ENCODE measurements around the gene RAB22A.
"Not testable (repeated sequence)": the region's sequence is repeated elsewhere in the genome, so short reads cannot be mapped to it uniquely, and the experiment has no call there.

The RAB22A gene

GRCh38 chr20:58366866-58367265 lies 57.4 kb downstream of the RAB22A start:
- no peak for TF ChIP-seq CTCF (IDR thresholded peaks at IDR 0.05; ENCODE audit: unreplicated experiment in 3 of 3)
- no peaks in the 10 kb centered on the region for H3K27me3 Mint-ChIP-seq (ENCODE audit: low read depth)
- H3K9me3 Mint-ChIP-seq: no peaks in the 10 kb centered on the region

DNA sequence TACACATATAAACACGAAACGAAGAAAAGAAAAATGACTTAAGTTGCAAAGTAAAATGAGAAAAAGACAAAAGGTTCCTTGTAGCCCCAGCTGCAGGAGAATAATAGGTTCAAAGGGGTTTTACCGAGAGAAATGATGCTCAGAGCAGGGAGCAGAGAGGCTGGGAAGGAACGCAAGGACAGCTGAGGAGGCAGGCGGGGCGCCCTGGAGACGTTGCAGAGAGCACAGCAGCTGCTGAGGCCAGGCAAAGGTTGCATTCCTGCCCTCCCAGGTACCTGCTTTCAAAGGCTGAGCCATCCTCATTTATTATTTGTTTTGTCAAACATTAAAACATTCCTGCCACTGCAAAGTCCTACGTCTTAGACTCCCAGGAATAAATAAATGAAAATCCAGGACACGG lies 63.3 kb downstream of the RAB22A start:
- peaks cover 47% of the 10 kb centered on the region for H3K4me1 Mint-ChIP-seq
- peaks cover 7% of the 10 kb centered on the region for H3K27me3 Mint-ChIP-seq (ENCODE audit: low read depth)
- H3K9me3 Mint-ChIP-seq: no peaks in the 10 kb centered on the region
- H3K36me3 Mint-ChIP-seq (ENCODE audit: low read depth): peaks cover 3% of the 10 kb centered on the region
- no peak for TF ChIP-seq CTCF (IDR thresholded peaks at IDR 0.05; ENCODE audit: unreplicated experiment in 3 of 3)
- peak overlapping the region in 1 of 3 experiments; percentile 8 for H3K4me3 Mint-ChIP-seq
- peak overlapping the region; percentile 50 to 89 (median 80) for H3K27ac Mint-ChIP-seq

More at GRCh38 chr20:58366866-58367265, 57.4 kb downstream of the RAB22A start:
- H3K4me1 Mint-ChIP-seq: peaks cover 30% of the 10 kb centered on the region
- H3K36me3 Mint-ChIP-seq (ENCODE audit: low read depth): peaks cover 29% of the 10 kb centered on the region
- peak overlapping the region; percentile 25 to 75 (median 43) for H3K27ac Mint-ChIP-seq
- no peak overlapping the region for H3K4me3 Mint-ChIP-seq

- Mint-ChIP-seq H3K4me1 (peaks cover 52% of the 10 kb centered on the region), H3K27ac (peak overlapping the region; percentile 50 to 89 (median 80))
- H3K9me3 Mint-ChIP-seq; H3K27me3 Mint-ChIP-seq (ENCODE audit: low read depth); H3K4me3 Mint-ChIP-seq; H3K36me3 Mint-ChIP-seq (ENCODE audit: low read depth): not testable (repeated sequence)
Observed at GRCh38 chr20:58373296-58373695, 63.8 kb downstream of the RAB22A start.

DNA sequence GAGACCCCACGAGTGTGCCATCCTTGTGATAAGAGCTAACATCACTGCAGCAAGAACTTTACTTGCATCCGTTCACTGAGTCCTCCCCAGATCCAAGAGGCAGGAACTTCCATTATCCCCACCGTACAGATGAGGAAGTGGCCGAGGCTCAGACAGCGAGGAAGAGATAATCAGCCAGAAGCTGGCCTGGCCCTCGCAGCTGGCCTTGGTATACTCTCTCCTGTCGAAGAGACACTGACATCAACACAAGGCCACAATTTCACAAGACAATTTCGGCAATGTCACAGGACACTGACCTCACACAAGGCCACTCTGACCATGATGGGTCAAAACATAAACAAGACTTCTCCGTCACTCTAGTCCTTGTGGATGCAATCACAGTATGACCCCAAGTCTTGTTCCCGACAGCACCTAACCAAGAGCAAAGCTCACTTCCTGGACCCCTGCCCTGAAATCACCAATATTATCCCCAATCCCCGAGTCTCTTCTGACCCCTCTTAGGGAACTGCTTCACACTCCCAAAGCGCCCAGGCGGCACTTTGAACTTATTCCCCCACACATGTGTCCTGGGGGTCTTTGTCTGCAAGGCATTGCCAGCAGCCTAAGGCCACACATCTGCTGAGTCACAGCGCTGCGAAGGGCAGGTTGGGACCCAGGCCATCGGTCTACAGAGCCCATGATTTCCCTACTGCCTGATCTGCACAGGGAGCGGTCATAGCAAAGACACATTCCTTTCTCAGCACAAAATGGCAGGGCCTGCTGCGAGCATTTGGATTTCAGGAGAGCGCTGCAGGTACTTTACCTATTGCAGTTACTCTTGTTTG lies 64.7 kb downstream of the RAB22A start:
- H3K4me3 Mint-ChIP-seq: no peak overlapping the region
- TF ChIP-seq CTCF (IDR thresholded peaks at IDR 0.05; ENCODE audit: unreplicated experiment in 3 of 3): no peak
- peaks cover 53% of the 10 kb centered on the region for H3K4me1 Mint-ChIP-seq
- H3K36me3 Mint-ChIP-seq (ENCODE audit: low read depth): no peaks in the 10 kb centered on the region
- peak overlapping the region; percentile 34 to 69 (median 65) for H3K27ac Mint-ChIP-seq
- H3K27me3 Mint-ChIP-seq (ENCODE audit: low read depth): peaks cover 7% of the 10 kb centered on the region
- H3K9me3 Mint-ChIP-seq: no peaks in the 10 kb centered on the region

GRCh38 chr20:58374906-58375758 lies 65.6 kb downstream of the RAB22A start:
- Mint-ChIP-seq H3K4me3 (no peak overlapping the region), H3K27ac (peak overlapping the region in 2 of 3 experiments; percentile 55 to 60), H3K27me3 (ENCODE audit: low read depth) (peaks cover 7% of the 10 kb centered on the region), H3K9me3 (no peaks in the 10 kb centered on the region), H3K36me3 (ENCODE audit: low read depth) (no peaks in the 10 kb centered on the region), H3K4me1 (peaks cover 53% of the 10 kb centered on the region)
- TF ChIP-seq CTCF (IDR thresholded peaks at IDR 0.05; ENCODE audit: unreplicated experiment in 3 of 3): no peak

- H3K9me3 Mint-ChIP-seq: peaks cover 4% of the 10 kb centered on the region
- no peak overlapping the region for H3K4me3 Mint-ChIP-seq
- peak overlapping the region in 2 of 3 experiments; percentile 55 to 60 for H3K27ac Mint-ChIP-seq
- H3K27me3 Mint-ChIP-seq (ENCODE audit: low read depth): peaks cover 7% of the 10 kb centered on the region
- TF ChIP-seq CTCF (IDR thresholded peaks at IDR 0.05; ENCODE audit: unreplicated experiment in 3 of 3): no peak
- H3K36me3 Mint-ChIP-seq (ENCODE audit: low read depth): no peaks in the 10 kb centered on the region
- H3K4me1 Mint-ChIP-seq: peaks cover 48% of the 10 kb centered on the region
Observed at GRCh38 chr20:58375759-58376352, 66.3 kb downstream of the RAB22A start.

Measured in nephron (organoid).